CD8-positive, alpha-beta memory T cell (primary cell): ENCODE results near the gene CELF2. TPM values are rescaled to one million over a fixed set of nuclear protein-coding genes. Genes with fewer than 3 reads are reported as not detected.

Experiments used
- CTCF ChIA-PET: fragments of 350-600 bp; sonication (Branson Sonifier 250); formaldehyde crosslinking; loops from one replicate; lab custom pipeline; 2021; ENCODE audit warnings: antibody characterized with exemption; lab: Charles Lee
- POLR2A ChIA-PET: fragments of 350-600 bp; sonication (Branson Sonifier 250); formaldehyde crosslinking; loops from one replicate; lab custom pipeline; 2021; ENCODE audit warnings: antibody characterized with exemption; lab: Charles Lee
- DNase-seq, 5 donors: peaks; one replicate each; pipeline versions ENCODE4 v3.0.0 to v3.0.0-alpha.2; 2020 to 2022; ENCODE audit warnings: mixed read lengths in 1 of 5
- H3K27ac ChIP-seq: one replicate; pipeline ENCODE4 v1.7.0; 2013; ENCODE audit warnings: low read depth, mild to moderate bottlenecking, low read length, moderate library complexity
- H3K27me3 ChIP-seq: 2 replicates; pipeline ENCODE4 v1.7.0; 2013; ENCODE audit warnings: low read length, mild to moderate bottlenecking; ENCODE audit not compliant: insufficient read depth, poor library complexity, severe bottlenecking
- H3K36me3 ChIP-seq: 2 replicates; pipeline ENCODE4 v1.7.0; 2013; ENCODE audit warnings: mild to moderate bottlenecking, low read length, moderate library complexity; ENCODE audit not compliant: insufficient read depth
- H3K4me1 ChIP-seq: 2 replicates; pipeline ENCODE4 v1.7.0; 2013; ENCODE audit warnings: mild to moderate bottlenecking, low read length, moderate library complexity; ENCODE audit not compliant: insufficient read depth
- H3K4me3 ChIP-seq: 2 replicates; pipeline ENCODE4 v1.7.0; 2013; ENCODE audit warnings: mild to moderate bottlenecking, low read length
- H3K9me3 ChIP-seq: 2 replicates; pipeline ENCODE4 v1.7.0; 2013; ENCODE audit warnings: mild to moderate bottlenecking, low read length
- H3K27ac Mint-ChIP-seq, 8 donors: one replicate each; pipeline ENCODE4 v1.8.0; 2020 to 2021; ENCODE audit warnings: mixed read lengths in 8 of 8, mild to moderate bottlenecking in 6 of 8, inconsistent platforms in 3 of 8, moderate library complexity in 3 of 8
- H3K27me3 Mint-ChIP-seq, 2 donors: one replicate each; pipeline ENCODE4 v1.8.0; 2020 to 2021; ENCODE audit warnings: mixed read lengths in 2 of 2, mild to moderate bottlenecking in 1 of 2, moderate library complexity in 1 of 2
- H3K36me3 Mint-ChIP-seq, 3 donors: one replicate each; pipeline ENCODE4 v1.8.0; 2020 to 2021; ENCODE audit warnings: mixed read lengths in 3 of 3, inconsistent platforms in 1 of 3, mild to moderate bottlenecking in 1 of 3
- H3K4me1 Mint-ChIP-seq, 3 donors: one replicate each; pipeline ENCODE4 v1.8.0; 2020 to 2021; ENCODE audit warnings: mixed read lengths in 3 of 3, inconsistent platforms in 1 of 3, mild to moderate bottlenecking in 1 of 3
- H3K4me3 Mint-ChIP-seq, 7 donors: one replicate each; pipeline ENCODE4 v1.8.0; 2020 to 2021; ENCODE audit warnings: mixed read lengths in 7 of 7, mild to moderate bottlenecking in 6 of 7, moderate library complexity in 4 of 7, inconsistent platforms in 2 of 7
- H3K9me3 Mint-ChIP-seq, 5 donors: one replicate each; pipeline ENCODE4 v1.8.0; 2020 to 2022; ENCODE audit warnings: mixed read lengths in 5 of 5, mild to moderate bottlenecking in 3 of 5, moderate library complexity in 2 of 5, inconsistent platforms in 1 of 5
- polyA plus RNA-seq: library from polyadenylated mRNA; unstranded; fragments of 300-500 nt; fragmentation: Illumina TruSeq; gene quantifications from one replicate; pipeline ENCODE4 v1.2.3, GENCODE V29; 2021
- total RNA-seq, 2 experiments: library from RNA; stranded (reverse); gene quantifications; one replicate each; pipeline ENCODE4 v1.2.3, GENCODE V29; 2021

The CELF2 gene
- total and polyA plus RNA-seq, 3 experiments from 2014 or later: 154 to 166 (median 155) TPM

- Mint-ChIP-seq H3K4me1 (peaks cover 100% of the 10 kb centered on the region in 3 donors), H3K27me3 (no peaks in the 10 kb centered on the region), H3K36me3 (peaks cover 17 to 90% (median 43%) of the 10 kb centered on the region in 3 donors), H3K4me3 (peak overlapping the region in 6 of 7 donors; percentile 33 to 79 (median 65)), H3K27ac (peak overlapping the region in 7 of 8 donors; percentile 66 to 95 (median 92)), H3K9me3 (no peaks in the 10 kb centered on the region)
- no peak overlapping the region for H3K27ac ChIP-seq
- H3K27me3 ChIP-seq: no peaks in the 10 kb centered on the region
- ChIA-PET POLR2A (interaction anchor here (0.6 kb wide), 1 partner anchor 29 kb away, joined by 7 read pairs; no protein-coding TSS in a partner anchor), CTCF (no interaction called here)
- H3K4me3 ChIP-seq: no peak overlapping the region
- no peak for DNase-seq
- H3K4me1 ChIP-seq: peaks cover 95% of the 10 kb centered on the region
- H3K9me3 ChIP-seq: no peaks in the 10 kb centered on the region
- H3K36me3 ChIP-seq: peaks cover 37% of the 10 kb centered on the region
These were observed 187.5 kb downstream of the CELF2 start for GRCh38 chr10:11205030-11205772.

- Mint-ChIP-seq H3K27me3 (no peaks in the 10 kb centered on the region), H3K9me3 (no peaks in the 10 kb centered on the region), H3K4me1 (peaks cover 100% of the 10 kb centered on the region in 3 donors), H3K27ac (peak overlapping the region in 7 of 8 donors; percentile 80 to 96 (median 95)), H3K36me3 (peaks cover 8 to 86% (median 30%) of the 10 kb centered on the region in 3 donors), H3K4me3 (peak overlapping the region; percentile 8 to 86 (median 68))
- Histone ChIP-seq H3K4me3 (no peak overlapping the region), H3K27ac (no peak overlapping the region), H3K27me3 (no peaks in the 10 kb centered on the region), H3K9me3 (no peaks in the 10 kb centered on the region), H3K36me3 (peaks cover 27% of the 10 kb centered on the region), H3K4me1 (peaks cover 95% of the 10 kb centered on the region)
- ChIA-PET POLR2A (no interaction called here), CTCF (interaction anchor here (0.6 to 1.7 kb wide), 4 partner anchors 12 to 94 kb away, joined by 3 to 7 read pairs (median 4); no protein-coding TSS in a partner anchor)
- no peak for DNase-seq
These were observed 189.2 kb downstream of the CELF2 start for GRCh38 chr10:11206676-11207559.

- no peak for DNase-seq
- H3K4me3 ChIP-seq: no peak overlapping the region
- H3K36me3 Mint-ChIP-seq: peaks cover 8 to 86% (median 30%) of the 10 kb centered on the region in 3 donors
- ChIA-PET CTCF (interaction anchor here (1.4 to 1.7 kb wide), 2 partner anchors 13 to 95 kb away, joined by 3 to 7 read pairs; no protein-coding TSS in a partner anchor), POLR2A (no interaction called here)
- H3K9me3 Mint-ChIP-seq: no peaks in the 10 kb centered on the region
- H3K27me3 ChIP-seq: no peaks in the 10 kb centered on the region
- H3K36me3 ChIP-seq: peaks cover 27% of the 10 kb centered on the region
- H3K4me1 Mint-ChIP-seq: peaks cover 100% of the 10 kb centered on the region in 3 donors
- no peaks in the 10 kb centered on the region for H3K27me3 Mint-ChIP-seq
- peak overlapping the region; percentile 68 to 86 (median 77) for H3K4me3 Mint-ChIP-seq
- no peaks in the 10 kb centered on the region for H3K9me3 ChIP-seq
- peaks cover 95% of the 10 kb centered on the region for H3K4me1 ChIP-seq
- no peak overlapping the region for H3K27ac ChIP-seq
- H3K27ac Mint-ChIP-seq: peak overlapping the region in 7 of 8 donors; percentile 80 to 96 (median 95)
These were observed 189.8 kb downstream of the CELF2 start for GRCh38 chr10:11207560-11207844.

GRCh38 chr10:11208243-11208642, 190.6 kb downstream of the CELF2 start:
- H3K4me3 Mint-ChIP-seq: peak overlapping the region; percentile 68 to 86 (median 77)
- DNase-seq: no peak
- H3K27me3 Mint-ChIP-seq: no peaks in the 10 kb centered on the region
- Histone ChIP-seq H3K9me3 (no peaks in the 10 kb centered on the region), H3K4me1 (peaks cover 97% of the 10 kb centered on the region), H3K4me3 (no peak overlapping the region), H3K27me3 (no peaks in the 10 kb centered on the region), H3K27ac (no peak overlapping the region), H3K36me3 (peaks cover 27% of the 10 kb centered on the region)
- H3K27ac Mint-ChIP-seq: peak overlapping the region in 7 of 8 donors; percentile 80 to 96 (median 95)
- peaks cover 8 to 84% (median 28%) of the 10 kb centered on the region in 3 donors for H3K36me3 Mint-ChIP-seq
- CTCF ChIA-PET: interaction anchor here (1.7 kb wide), 1 partner anchor 95 kb away, joined by 7 read pairs; no protein-coding TSS in a partner anchor
- POLR2A ChIA-PET: interaction anchor here (0.6 to 1.9 kb wide), 2 partner anchors 38 to 189 kb away, joined by 5 to 6 read pairs; no protein-coding TSS in a partner anchor
- peaks cover 100% of the 10 kb centered on the region in 3 donors for H3K4me1 Mint-ChIP-seq
- no peaks in the 10 kb centered on the region for H3K9me3 Mint-ChIP-seq

GRCh38 chr10:11208908-11209829, 191.5 kb downstream of the CELF2 start:
- peaks cover 8 to 83% (median 24%) of the 10 kb centered on the region in 3 donors for H3K36me3 Mint-ChIP-seq

GRCh38 chr10:11209830-11210181, 192.1 kb downstream of the CELF2 start:
- CTCF ChIA-PET: interaction anchor here (1.5 kb wide), 2 partner anchors 39 to 60 kb away, joined by 3 to 4 read pairs; no protein-coding TSS in a partner anchor
- Histone ChIP-seq H3K36me3 (peaks cover 32% of the 10 kb centered on the region), H3K27ac (no peak overlapping the region), H3K4me1 (peaks cover 92% of the 10 kb centered on the region), H3K27me3 (no peaks in the 10 kb centered on the region), H3K9me3 (no peaks in the 10 kb centered on the region), H3K4me3 (no peak overlapping the region)
- Mint-ChIP-seq H3K4me1 (peaks cover 98 to 100% (median 99%) of the 10 kb centered on the region in 3 donors), H3K27ac (peak overlapping the region in 7 of 8 donors; percentile 80 to 95 (median 93)), H3K4me3 (peak overlapping the region; percentile 68 to 86 (median 77)), H3K9me3 (no peaks in the 10 kb centered on the region), H3K27me3 (no peaks in the 10 kb centered on the region), H3K36me3 (peaks cover 8 to 83% (median 24%) of the 10 kb centered on the region in 3 donors)
- DNase-seq: peak in 1 of 5 donors; percentile 30
- POLR2A ChIA-PET: interaction anchor here (1.0 to 1.9 kb wide), 4 partner anchors 32 to 65 kb away, joined by 3 to 6 read pairs (median 4); no protein-coding TSS in a partner anchor

More at GRCh38 chr10:11208908-11209829, 191.5 kb downstream of the CELF2 start:
- peak overlapping the region in 7 of 8 donors; percentile 80 to 95 (median 93) for H3K27ac Mint-ChIP-seq
- peak in 2 of 5 donors; percentile 25 to 26 for DNase-seq
- H3K27me3 Mint-ChIP-seq: no peaks in the 10 kb centered on the region
- Histone ChIP-seq H3K9me3 (no peaks in the 10 kb centered on the region), H3K4me3 (peak overlapping the region; percentile 15), H3K27ac (no peak overlapping the region), H3K27me3 (no peaks in the 10 kb centered on the region), H3K36me3 (peaks cover 30% of the 10 kb centered on the region), H3K4me1 (peaks cover 95% of the 10 kb centered on the region)
- H3K9me3 Mint-ChIP-seq: no peaks in the 10 kb centered on the region
- ChIA-PET POLR2A (interaction anchor here (0.6 to 1.9 kb wide), 6 partner anchors 31 to 190 kb away, joined by 3 to 6 read pairs (median 4); no protein-coding TSS in a partner anchor), CTCF (interaction anchor here (1.5 kb wide), 2 partner anchors 38 to 59 kb away, joined by 3 to 4 read pairs; no protein-coding TSS in a partner anchor)
- peaks cover 99 to 100% (median 99%) of the 10 kb centered on the region in 3 donors for H3K4me1 Mint-ChIP-seq
- H3K4me3 Mint-ChIP-seq: peak overlapping the region; percentile 68 to 86 (median 77)
